ENCODE measurements around the gene WSCD1.

Gene WSCD1

GRCh38 chr17:6140728-6141330 is 70.7 kb downstream of the WSCD1 start:
- Histone ChIP-seq H3K4me3 (no peak overlapping the region), H3K9ac (no peak overlapping the region), H3K4me2 (no peak overlapping the region), H3K4me1 (no peaks in the 10 kb centered on the region), H3K27me3 (no peaks in the 10 kb centered on the region), H3K9me3 (no peaks in the 10 kb centered on the region), H4K20me1 (no peaks in the 10 kb centered on the region), H3K27ac (no peak overlapping the region), H3K36me3 (no peaks in the 10 kb centered on the region)
- TF ChIP-seq Cebpa-rat (IDR thresholded peaks at IDR 0.05) = no peak

GRCh38 chr17:6142701-6143100 is 72.5 kb downstream of the WSCD1 start:
- Histone ChIP-seq H3K27ac (no peak overlapping the region), H4K20me1 (no peaks in the 10 kb centered on the region), H3K9ac (no peak overlapping the region), H3K36me3 (no peaks in the 10 kb centered on the region), H3K4me3 (no peak overlapping the region), H3K9me3 (no peaks in the 10 kb centered on the region), H3K27me3 (no peaks in the 10 kb centered on the region), H3K4me1 (no peaks in the 10 kb centered on the region), H3K4me2 (no peak overlapping the region)
- no peak for TF ChIP-seq Cebpa-rat (IDR thresholded peaks at IDR 0.05)

DNA sequence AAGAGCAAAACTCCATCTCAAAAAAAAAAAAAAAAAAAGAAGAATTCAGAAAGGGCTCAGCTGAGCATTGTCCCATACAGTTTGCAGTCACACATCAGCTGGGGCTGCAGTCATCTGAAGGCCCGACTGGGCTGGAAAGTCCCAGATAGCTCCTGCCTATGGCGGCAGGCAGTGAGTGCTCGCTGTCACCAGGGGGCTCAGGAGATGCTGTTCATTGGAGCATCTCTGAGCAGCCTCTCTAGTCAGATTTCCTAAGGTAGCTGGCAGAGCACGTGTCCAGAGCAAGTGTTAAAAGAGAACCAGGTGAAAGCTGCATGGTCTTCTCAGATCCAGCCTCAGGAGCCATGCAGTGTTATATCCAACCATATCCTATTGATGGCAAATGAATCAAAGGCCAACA is 75.8 kb downstream of the WSCD1 start:
- Histone ChIP-seq H3K36me3 (no peaks in the 10 kb centered on the region), H3K4me3 (no peak overlapping the region), H3K4me2 (no peak overlapping the region), H3K9me3 (no peaks in the 10 kb centered on the region), H3K27me3 (no peaks in the 10 kb centered on the region), H3K27ac (no peak overlapping the region), H4K20me1 (no peaks in the 10 kb centered on the region), H3K9ac (no peak overlapping the region), H3K4me1 (peaks cover 1% of the 10 kb centered on the region)
- no peak for TF ChIP-seq Cebpa-rat (IDR thresholded peaks at IDR 0.05)

DNA sequence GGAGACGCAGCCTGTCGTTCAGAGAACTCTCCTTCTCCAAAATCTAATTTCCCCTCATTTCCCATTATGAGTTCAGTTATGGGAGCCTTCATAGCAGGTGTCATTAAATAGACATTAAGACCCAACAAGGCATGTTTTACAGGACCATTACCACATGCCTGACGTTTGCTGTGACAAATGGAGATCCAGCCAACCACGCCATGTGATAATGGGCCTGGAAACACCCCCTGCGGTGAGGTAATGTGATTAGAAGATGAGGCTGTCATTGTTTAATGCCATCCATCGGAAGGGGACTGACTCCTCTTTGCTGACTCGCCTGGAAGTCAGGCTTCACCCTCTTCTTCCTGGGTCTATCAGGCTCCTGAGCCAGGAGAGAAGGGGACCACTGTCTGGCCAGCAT is 76.9 kb downstream of the WSCD1 start:
- no peak for TF ChIP-seq Cebpa-rat (IDR thresholded peaks at IDR 0.05)
- Histone ChIP-seq H4K20me1 (no peaks in the 10 kb centered on the region), H3K4me1 (peaks cover 9% of the 10 kb centered on the region), H3K4me2 (no peak overlapping the region), H3K4me3 (no peak overlapping the region), H3K36me3 (no peaks in the 10 kb centered on the region), H3K27ac (no peak overlapping the region), H3K9ac (no peak overlapping the region), H3K27me3 (no peaks in the 10 kb centered on the region), H3K9me3 (no peaks in the 10 kb centered on the region)

- no peak overlapping the region for H3K27ac ChIP-seq
- H3K36me3 ChIP-seq = no peaks in the 10 kb centered on the region
- H3K4me1 ChIP-seq = peaks cover 23% of the 10 kb centered on the region
- H3K9ac ChIP-seq = no peak overlapping the region
- H3K4me2 ChIP-seq = no peak overlapping the region
- H3K4me3 ChIP-seq = no peak overlapping the region
- no peaks in the 10 kb centered on the region for H4K20me1 ChIP-seq
- TF ChIP-seq Cebpa-rat (IDR thresholded peaks at IDR 0.05) = no peak
- H3K9me3 ChIP-seq = no peaks in the 10 kb centered on the region
- H3K27me3 ChIP-seq = no peaks in the 10 kb centered on the region; the same call in 1 of the 2 replicates
Observed at GRCh38 chr17:6153375-6153774, 83.2 kb downstream of the WSCD1 start.

GRCh38 chr17:6157716-6158115 is 87.5 kb downstream of the WSCD1 start:
- H3K4me2 ChIP-seq = peak overlapping the region; percentile 44
- H3K9ac ChIP-seq = no peak overlapping the region
- no peak for TF ChIP-seq Cebpa-rat (IDR thresholded peaks at IDR 0.05)

GRCh38 chr17:6159541-6160231 is 89.5 kb downstream of the WSCD1 start:
- no peak overlapping the region for H3K27ac ChIP-seq
- H3K4me2 ChIP-seq = no peak overlapping the region
- peaks cover 34% of the 10 kb centered on the region for H3K4me1 ChIP-seq
- H3K9me3 ChIP-seq = no peaks in the 10 kb centered on the region
- no peaks in the 10 kb centered on the region for H3K27me3 ChIP-seq
- TF ChIP-seq Cebpa-rat (IDR thresholded peaks at IDR 0.05) = no peak
- no peak overlapping the region for H3K9ac ChIP-seq
- no peak overlapping the region for H3K4me3 ChIP-seq
- H3K36me3 ChIP-seq = no peaks in the 10 kb centered on the region
- no peaks in the 10 kb centered on the region for H4K20me1 ChIP-seq

More at GRCh38 chr17:6157716-6158115, 87.5 kb downstream of the WSCD1 start:
- H3K9me3 ChIP-seq = no peaks in the 10 kb centered on the region
- no peaks in the 10 kb centered on the region for H3K36me3 ChIP-seq
- H3K4me1 ChIP-seq = peaks cover 15% of the 10 kb centered on the region
- no peaks in the 10 kb centered on the region for H4K20me1 ChIP-seq
- no peaks in the 10 kb centered on the region; the same call in 1 of the 2 replicates for H3K27me3 ChIP-seq
- no peak overlapping the region for H3K27ac ChIP-seq
- H3K4me3 ChIP-seq = no peak overlapping the region

DNA sequence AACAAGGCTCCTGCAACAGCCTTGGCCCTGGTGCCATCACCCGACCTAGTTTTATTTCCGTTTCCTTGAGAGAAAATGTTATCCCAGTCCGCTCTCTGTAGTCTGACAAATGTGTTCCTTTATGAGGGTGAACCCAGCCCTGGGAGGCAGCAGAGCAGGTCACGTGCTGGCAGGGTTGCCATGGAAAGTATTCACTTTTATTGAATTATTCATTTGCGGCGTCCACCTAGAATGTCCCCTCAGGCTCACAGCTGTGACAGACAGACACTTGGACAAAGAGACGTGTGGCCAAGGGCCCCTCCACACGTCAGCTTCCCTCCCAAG is 90.0 kb downstream of the WSCD1 start:
- no peak overlapping the region for H3K4me2 ChIP-seq

DNA sequence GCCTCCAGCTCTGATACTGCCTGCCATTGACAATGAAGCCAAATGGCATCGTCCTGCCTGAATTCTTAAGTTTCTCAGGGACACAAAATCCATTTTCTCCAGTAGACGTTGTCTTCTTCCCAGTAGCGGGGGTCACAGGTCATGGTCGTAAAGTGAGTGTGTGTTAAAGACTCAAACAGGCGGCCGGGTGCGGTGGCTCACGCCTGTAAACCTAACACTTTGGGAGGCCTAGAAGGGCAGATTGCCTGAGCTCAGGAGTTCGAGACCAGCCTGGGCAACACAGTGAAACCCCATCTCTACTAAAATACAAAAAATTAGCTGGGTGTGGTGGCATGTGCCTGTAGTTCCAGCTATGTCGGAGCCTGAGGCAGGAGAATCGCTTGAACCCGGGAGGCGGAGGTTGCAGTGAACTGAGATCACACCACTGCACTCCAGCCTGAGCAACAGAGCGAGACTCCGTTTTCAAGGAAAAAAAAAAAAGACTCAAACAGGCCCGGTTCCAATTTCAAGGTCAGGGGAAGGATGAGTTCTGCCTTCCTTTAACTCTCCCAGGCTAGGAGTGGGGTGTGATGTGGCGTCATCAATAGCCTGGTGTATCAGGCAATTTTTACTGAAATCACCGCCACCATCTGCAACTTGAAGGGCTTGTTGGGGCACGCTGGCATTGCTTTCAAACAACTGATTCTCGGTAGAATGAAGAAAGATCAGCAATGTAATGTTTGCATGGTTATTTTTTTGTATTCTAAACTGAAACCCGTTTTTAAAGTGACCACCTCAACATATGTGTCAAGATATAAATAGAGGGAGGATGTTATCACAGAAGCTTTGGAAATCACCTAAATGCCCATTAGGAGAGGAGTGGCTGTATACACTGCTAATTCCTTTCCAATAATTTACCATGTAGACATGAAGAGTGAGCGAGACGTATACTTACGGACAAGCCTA is 91.0 kb downstream of the WSCD1 start:
- Histone ChIP-seq H3K4me2 (no peak overlapping the region), H3K27me3 (no peaks in the 10 kb centered on the region), H3K4me1 (peaks cover 49% of the 10 kb centered on the region), H3K27ac (no peak overlapping the region), H3K36me3 (no peaks in the 10 kb centered on the region), H3K9ac (no peak overlapping the region), H3K4me3 (no peak overlapping the region), H3K9me3 (no peaks in the 10 kb centered on the region), H4K20me1 (no peaks in the 10 kb centered on the region)
- no peak for TF ChIP-seq Cebpa-rat (IDR thresholded peaks at IDR 0.05)

More for the DNA sequence above, 90.0 kb downstream of the WSCD1 start:
- H4K20me1 ChIP-seq = no peaks in the 10 kb centered on the region
- H3K4me1 ChIP-seq = peaks cover 39% of the 10 kb centered on the region
- H3K27me3 ChIP-seq = no peaks in the 10 kb centered on the region
- no peaks in the 10 kb centered on the region for H3K9me3 ChIP-seq
- no peak overlapping the region for H3K4me3 ChIP-seq
- no peak overlapping the region for H3K27ac ChIP-seq
- no peaks in the 10 kb centered on the region for H3K36me3 ChIP-seq
- no peak for TF ChIP-seq Cebpa-rat (IDR thresholded peaks at IDR 0.05)
- no peak overlapping the region for H3K9ac ChIP-seq

DNA sequence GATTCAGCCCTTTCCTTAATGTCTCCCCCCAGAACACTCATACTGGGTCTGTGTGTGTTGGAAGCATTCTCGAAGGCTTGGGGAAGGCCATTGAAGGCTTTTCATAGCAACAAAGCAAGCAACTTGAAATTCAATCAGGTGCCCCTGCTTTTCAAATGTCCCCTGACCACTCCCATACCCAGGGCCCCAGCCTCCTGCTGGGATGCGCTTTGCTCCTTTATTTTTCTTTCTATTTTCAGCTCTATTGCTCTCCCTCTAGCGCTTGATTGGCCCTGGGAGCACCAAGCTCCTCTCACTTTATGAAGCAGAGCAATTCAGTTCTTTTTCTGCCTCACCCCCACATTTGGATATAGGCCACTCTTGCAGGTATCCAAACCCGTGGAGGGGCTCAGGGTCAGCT is 92.0 kb downstream of the WSCD1 start:
- Histone ChIP-seq H3K27ac (no peak overlapping the region), H3K4me3 (no peak overlapping the region), H4K20me1 (no peaks in the 10 kb centered on the region), H3K4me2 (no peak overlapping the region), H3K27me3 (no peaks in the 10 kb centered on the region), H3K36me3 (no peaks in the 10 kb centered on the region), H3K9ac (no peak overlapping the region), H3K4me1 (peaks cover 53% of the 10 kb centered on the region), H3K9me3 (no peaks in the 10 kb centered on the region)
- TF ChIP-seq Cebpa-rat (IDR thresholded peaks at IDR 0.05) = no peak

All from BLaER1 (cell line).